OCI-LY1 (cell line): ENCODE results near the gene PPP2R5B.

ENCODE experiments used
- CTCF ChIP-seq: fragments of 200-600 bp; sonication (generic), shearing (Covaris generic); IDR thresholded peaks from 2 replicates; pipeline ENCODE4 v1.5.1; 2017; ENCODE audit warnings: mild to moderate bottlenecking, antibody characterized with exemption, low read length, moderate library complexity, mixed read lengths
- EZH2 ChIP-seq: fragments of 200-600 bp; sonication (generic), shearing (Covaris generic); IDR thresholded peaks from 2 replicates; pipeline ENCODE4 v1.8.0; 2017; ENCODE audit warnings: borderline replicate concordance, mixed run types, mild to moderate bottlenecking, antibody characterized with exemption, low read length, moderate library complexity, mixed read lengths

GRCh38 chr11:64933213-64933934 lies 8.9 kb downstream of the PPP2R5B start:
- TF ChIP-seq EZH2 (no peak), CTCF (no peak)
